Forelimb muscle (tissue), 1 donor: ENCODE measurements around the gene ADAMTS1. TPM values are rescaled to one million over a fixed set of nuclear protein-coding genes. Genes with fewer than 3 reads are reported as not detected.
"Not testable (repeated sequence)": the region's sequence is repeated elsewhere in the genome, so short reads cannot be mapped to it uniquely, and the experiment has no call there.

ENCODE experiments used
- DNase-seq: peaks from one replicate; pipeline ENCODE4 v3.0.0-alpha.2; 2013; ENCODE audit warnings: low read depth
- polyA plus RNA-seq: library from polyadenylated mRNA; unstranded; fragments of 120-200 nt; gene quantifications from one replicate; pipeline ENCODE4 v1.2.1, GENCODE V29; 2013; ENCODE audit not compliant: insufficient read length

ADAMTS1 gene
- 16.8 TPM for polyA plus RNA-seq

GRCh38 chr21:26845066-26845758, at the start of gene ADAMTS1:
TSS of gene ADAMTS1 (minus strand) at chr21:26845409. CDS start at chr21:26844954, 455 bp downstream.
- DNase-seq: no peak

GRCh38 chr21:26892151-26892550, 46.9 kb upstream of the ADAMTS1 start:
- no peak for DNase-seq

GRCh38 chr21:26888931-26889330, 43.7 kb upstream of the ADAMTS1 start:
- no peak for DNase-seq

- DNase-seq: no peak
These were observed 43.0 kb upstream of the ADAMTS1 start for GRCh38 chr21:26888256-26888655.

- no peak for DNase-seq
These were observed 42.0 kb upstream of the ADAMTS1 start for GRCh38 chr21:26887251-26887650.

GRCh38 chr21:26884436-26884835, 39.2 kb upstream of the ADAMTS1 start:
- DNase-seq: no peak

- no peak for DNase-seq
These were observed 38.6 kb upstream of the ADAMTS1 start for GRCh38 chr21:26883768-26884167.

GRCh38 chr21:26881504-26882228, 36.5 kb upstream of the ADAMTS1 start:
- DNase-seq: no peak

GRCh38 chr21:26877018-26877417, 31.8 kb upstream of the ADAMTS1 start:
- DNase-seq: no peak

- no peak for DNase-seq
These were observed 29.1 kb upstream of the ADAMTS1 start for GRCh38 chr21:26874347-26874746.

- no peak for DNase-seq
These were observed 20.6 kb upstream of the ADAMTS1 start for GRCh38 chr21:26865857-26866256.

- not testable (repeated sequence) for DNase-seq
These were observed 11.7 kb upstream of the ADAMTS1 start for GRCh38 chr21:26856871-26857350.

GRCh38 chr21:26854695-26855094, 9.5 kb upstream of the ADAMTS1 start:
- not testable (repeated sequence) for DNase-seq

GRCh38 chr21:26852423-26852822, 7.2 kb upstream of the ADAMTS1 start:
- DNase-seq: no peak

- DNase-seq: no peak
These were observed 6.1 kb upstream of the ADAMTS1 start for GRCh38 chr21:26851109-26851944.

- DNase-seq: no peak
These were observed 5.0 kb upstream of the ADAMTS1 start for GRCh38 chr21:26850116-26850643.

- DNase-seq: no peak
These were observed 4.4 kb upstream of the ADAMTS1 start for GRCh38 chr21:26849428-26850115.

GRCh38 chr21:26847921-26848320, 2.7 kb upstream of the ADAMTS1 start:
- no peak for DNase-seq

GRCh38 chr21:26847002-26847401, 1.8 kb upstream of the ADAMTS1 start:
- DNase-seq: no peak

GRCh38 chr21:26846036-26846931, 1.1 kb upstream of the ADAMTS1 start:
- no peak for DNase-seq
